B cell (primary cell): ENCODE data around the gene YBEY. TPM values are rescaled to one million over a fixed set of nuclear protein-coding genes. Genes with fewer than 3 reads are reported as not detected.

ENCODE experiments used
- ATAC-seq: fragments of 200-7000 bp; cut with Tn5 transposase; one replicate; pipeline ENCODE4 v1.10.0; 2021; ENCODE audit warnings: low read depth, mild to moderate bottlenecking, moderate number of reproducible peaks, moderate library complexity
- CTCF ChIA-PET: fragments of 350-600 bp; sonication (Branson Sonifier 250); formaldehyde crosslinking; loops from one replicate; lab custom pipeline; 2021; ENCODE audit warnings: antibody characterized with exemption, inconsistent platforms; lab: Charles Lee
- POLR2A ChIA-PET: fragments of 350-600 bp; sonication (Branson Sonifier 250); formaldehyde crosslinking; loops from one replicate; lab custom pipeline; 2021; ENCODE audit warnings: antibody characterized with exemption; lab: Charles Lee
- DNase-seq: peaks from one replicate; pipeline ENCODE4 v3.0.0; 2013
- H2AFZ ChIP-seq: 2 replicates; pipeline ENCODE4 v1.6.1; 2012; ENCODE audit warnings: mild to moderate bottlenecking, low read depth, low read length; ENCODE audit not compliant: insufficient read depth, poor library complexity, severe bottlenecking
- H3K27ac ChIP-seq, 2 donors: 1 replicate in 1 of 2; 2 replicates in 1 of 2; pipeline ENCODE4 v1.5.1; 2012 to 2013; ENCODE audit warnings: low read length in 2 of 2, mild to moderate bottlenecking in 2 of 2, moderate library complexity in 1 of 2
- H3K27me3 ChIP-seq, 4 experiments: fragments of 200-600 bp in 1 of 4; sonication (generic) in 1 of 4; replicated peaks in 1 of 4; 1 replicate in 2 of 4; 2 replicates in 2 of 4; pipeline versions ENCODE4 v1.6.1 to v1.7.0; 2013 to 2016; ENCODE audit warnings: low read length in 3 of 4, mild to moderate bottlenecking in 2 of 4, mixed read lengths in 1 of 4, moderate library complexity in 1 of 4; ENCODE audit not compliant: insufficient read depth in 4 of 4, control insufficient read depth in 3 of 4; ENCODE audit errors: control extremely low read depth in 1 of 4
- H3K36me3 ChIP-seq, 2 experiments: replicated peaks in 1 of 2; 1 replicate in 1 of 2; 2 replicates in 1 of 2; pipeline versions ENCODE4 v1.6.1 to v1.7.1; 2013; ENCODE audit warnings: low read length in 1 of 2; ENCODE audit not compliant: insufficient read depth in 2 of 2, control insufficient read depth in 1 of 2; ENCODE audit errors: control extremely low read depth in 1 of 2, extremely low read depth in 1 of 2
- H3K4me1 ChIP-seq, 2 donors: fragments of 200-600 bp in 1 of 2; sonication (generic) in 1 of 2; 1 replicate in 1 of 2; 2 replicates in 1 of 2; pipeline versions ENCODE4 v1.5.1 to v1.6.1; 2013 to 2017; ENCODE audit warnings: low read length in 2 of 2; ENCODE audit not compliant: control insufficient read depth in 2 of 2, insufficient read depth in 2 of 2
- H3K4me2 ChIP-seq: replicated peaks from 2 replicates; pipeline ENCODE3; 2012; ENCODE audit warnings: mild to moderate bottlenecking, low read depth, low read length; ENCODE audit not compliant: poor library complexity, severe bottlenecking
- H3K4me3 ChIP-seq, 5 experiments: fragments of 200-600 bp in 1 of 5; sonication (generic) in 1 of 5; 1 replicate in 3 of 5; 2 replicates in 2 of 5; pipeline versions ENCODE4 v1.5.1 to v1.7.0; 2011 to 2016; ENCODE audit warnings: low read length in 4 of 5, mild to moderate bottlenecking in 4 of 5, low read depth in 2 of 5, control low read depth in 1 of 5, moderate library complexity in 1 of 5; ENCODE audit not compliant: insufficient read depth in 1 of 5; ENCODE audit errors: control extremely low read depth in 1 of 5, extremely low read depth in 1 of 5
- H3K79me2 ChIP-seq: fragments of 200-600 bp; sonication (generic); one replicate; pipeline ENCODE4 v1.6.0; 2016; ENCODE audit warnings: low read length; ENCODE audit not compliant: control insufficient read depth, insufficient read depth
- H3K9ac ChIP-seq: fragments of 200-600 bp; sonication (generic); 2 replicates; pipeline ENCODE4 v1.6.1; 2017; ENCODE audit warnings: mild to moderate bottlenecking, low read length, moderate library complexity
- H3K9me3 ChIP-seq, 3 donors: one replicate each; pipeline versions ENCODE4 v1.6.1 to v1.7.1; 2013; ENCODE audit warnings: low read length in 2 of 3; ENCODE audit not compliant: control insufficient read depth in 2 of 3, insufficient read depth in 1 of 3; ENCODE audit errors: control extremely low read depth in 1 of 3
- H4K20me1 ChIP-seq: 2 replicates; pipeline ENCODE4 v1.6.0; 2012; ENCODE audit warnings: mild to moderate bottlenecking, low read length; ENCODE audit not compliant: insufficient read depth, control insufficient read depth, poor library complexity, severe bottlenecking
- H3K27ac Mint-ChIP-seq: one replicate; pipeline ENCODE4 v1.8.0; 2021; ENCODE audit warnings: mixed read lengths
- H3K27me3 Mint-ChIP-seq: one replicate; pipeline ENCODE4 v1.8.0; 2021; ENCODE audit warnings: mixed read lengths
- H3K4me1 Mint-ChIP-seq: one replicate; pipeline ENCODE4 v1.8.0; 2021; ENCODE audit warnings: mixed read lengths
- H3K4me3 Mint-ChIP-seq: one replicate; pipeline ENCODE4 v1.8.0; 2021; ENCODE audit warnings: mixed read lengths
- H3K9me3 Mint-ChIP-seq: one replicate; pipeline ENCODE4 v1.8.0; 2022; ENCODE audit warnings: mixed read lengths; ENCODE audit not compliant: insufficient read depth
- CTCF ChIP-seq: fragments of 200-600 bp; IDR thresholded peaks from one replicate; pipeline ENCODE4 v1.8.0; 2022; ENCODE audit warnings: antibody characterized with exemption, mild to moderate bottlenecking
- EZH2 ChIP-seq: IDR thresholded peaks from 2 replicates; pipeline ENCODE4 v1.6.1; 2012; ENCODE audit warnings: borderline replicate concordance, low read depth, mild to moderate bottlenecking, moderate library complexity, low read length; ENCODE audit not compliant: insufficient read depth, poor library complexity, severe bottlenecking
- WGBS: methylation state at CpG from one replicate; pipeline ENCODE4 v1.1.5; 2013; ENCODE audit warnings: missing lambda C conversion rate; ENCODE audit not compliant: insufficient coverage; 5-methylcytosine and 5-hydroxymethylcytosine counted together
- intact Hi-C: fragments of 100-400 bp; cut with micrococcal nuclease; formaldehyde crosslinking; loops from one replicate; pipeline ENCODE4 v1.10.0; 2022
- polyA plus RNA-seq: library from polyadenylated mRNA; depleted of rRNA; stranded (reverse); fragments of >200 nt; gene quantifications from 2 replicates; pipeline ENCODE4 v1.2.3, GENCODE V29; 2012
- total RNA-seq, 2 donors: library from RNA; stranded (reverse); fragments of 120-200 nt in 1 of 2; gene quantifications; 1 replicate in 1 of 2; 2 replicates in 1 of 2; pipeline versions ENCODE4 v1.2.3 to v1.2.4, GENCODE V29; 2013 to 2022

The YBEY gene
- total and polyA plus RNA-seq, 2 donors (not counting 1 experiment from before 2014, with no cell fraction given) = 15.0 to 21.6 TPM

DNA sequence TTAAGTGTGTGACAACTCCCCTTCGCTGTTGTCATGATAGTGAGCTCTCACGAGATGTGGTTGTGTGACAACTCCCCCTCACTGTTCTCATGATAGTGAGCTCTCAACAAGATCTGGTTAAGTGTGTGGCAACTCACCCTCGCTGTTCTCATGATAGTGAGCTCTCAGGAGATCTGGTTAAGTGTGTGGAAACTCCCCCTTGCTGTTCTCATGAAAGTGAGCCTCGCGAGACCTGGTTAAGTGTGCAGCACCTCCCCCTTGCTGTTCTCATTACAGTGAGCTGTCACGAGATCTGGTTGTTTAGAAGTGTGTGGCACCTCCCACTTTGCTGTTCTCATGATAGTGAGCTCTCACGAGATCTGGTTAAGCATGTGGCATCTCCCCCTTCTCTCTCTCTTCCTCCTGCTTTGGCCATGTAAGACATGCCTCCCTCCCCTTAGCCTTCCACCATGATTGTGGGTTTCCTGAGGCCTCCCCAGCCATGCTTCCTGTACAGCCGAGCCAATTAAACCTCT lies 32.5 kb upstream of the YBEY start:
- Mint-ChIP-seq H3K9me3 (no peaks in the 10 kb centered on the region), H3K4me3 (peak overlapping the region; percentile 68), H3K27ac (peak overlapping the region; percentile 90), H3K4me1 (peaks cover 35% of the 10 kb centered on the region), H3K27me3 (no peaks in the 10 kb centered on the region)
- intact Hi-C loops = loop anchor here (2.0 kb wide), 1 partner anchor 25 kb away; the partner anchor contains the start of gene LSS
- H3K27me3 ChIP-seq = no peaks in the 10 kb centered on the region
- peaks cover 17 to 25% of the 10 kb centered on the region in 2 donors for H3K4me1 ChIP-seq
- POLR2A ChIA-PET = interaction anchor here (0.6 kb wide), 1 partner anchor 25 kb away, joined by 5 read pairs; the partner anchor contains the start of gene LSS
- H3K4me2 ChIP-seq = peak overlapping the region; percentile 49
- TF ChIP-seq EZH2 = no peak
- no peak for TF ChIP-seq CTCF
- H3K9ac ChIP-seq = peak overlapping the region; percentile 17
- WGBS = 63% methylated on average over 6 of the region's 8 CpGs
- peak overlapping the region; percentile 62 to 87 for H3K27ac ChIP-seq
- no peaks in the 10 kb centered on the region for H3K9me3 ChIP-seq
- ATAC-seq (peak; percentile 77), DNase-seq (peak; percentile 76)
- peak overlapping the region in 1 of 5 experiments; percentile 26 for H3K4me3 ChIP-seq
- H2AFZ ChIP-seq = peak overlapping the region; percentile 34
- CTCF ChIA-PET = no interaction called here
- peaks cover 1 to 89% of the 10 kb centered on the region in 2 experiments for H3K36me3 ChIP-seq
- no peaks in the 10 kb centered on the region for H4K20me1 ChIP-seq
- peaks cover 15% of the 10 kb centered on the region for H3K79me2 ChIP-seq

DNA sequence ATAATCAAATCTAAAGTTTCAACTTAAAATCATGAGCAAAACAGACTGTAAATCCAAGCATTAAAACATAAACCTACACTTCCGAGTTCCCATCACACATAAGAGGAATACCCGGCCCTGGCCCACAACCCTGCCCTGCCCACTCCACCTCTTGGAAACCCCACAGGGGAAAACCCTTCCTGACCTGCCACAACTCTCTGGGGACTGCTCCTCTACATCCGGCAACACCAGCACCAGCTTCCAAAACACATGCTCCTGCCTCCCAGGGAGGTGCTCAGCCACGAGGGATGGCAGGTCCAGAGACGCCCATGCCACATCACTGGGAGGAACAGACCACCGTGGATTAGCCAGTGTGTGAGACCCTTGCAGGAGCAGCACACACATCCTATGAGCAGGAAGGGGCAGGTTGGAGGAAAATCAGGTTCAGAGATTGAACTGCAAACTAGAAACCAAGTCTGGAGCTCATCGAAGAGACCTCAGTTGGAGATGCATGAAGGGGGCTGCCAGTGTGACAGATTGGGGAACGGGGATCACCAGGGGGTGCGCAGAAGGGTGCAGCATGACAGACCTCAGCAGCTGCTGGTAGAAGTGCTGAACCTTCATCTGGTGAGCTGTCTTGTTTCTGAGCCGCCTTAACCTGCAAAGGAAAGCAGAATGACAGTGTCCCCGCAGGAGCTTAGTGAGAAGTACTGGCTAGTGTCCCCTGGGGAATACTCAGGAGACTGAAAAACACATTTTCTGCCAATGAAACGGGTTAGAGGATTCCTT lies 31.8 kb upstream of the YBEY start:
- Histone ChIP-seq H3K4me1 (peaks cover 17 to 25% of the 10 kb centered on the region in 2 donors), H3K4me2 (peak overlapping the region; percentile 49), H3K4me3 (peak overlapping the region in 1 of 5 experiments; percentile 26), H3K27me3 (no peaks in the 10 kb centered on the region), H2AFZ (peak overlapping the region; percentile 34), H4K20me1 (no peaks in the 10 kb centered on the region), H3K36me3 (peaks cover 1 to 87% of the 10 kb centered on the region in 2 experiments), H3K27ac (peak overlapping the region; percentile 62 to 87), H3K9ac (peak overlapping the region; percentile 17), H3K9me3 (no peaks in the 10 kb centered on the region), H3K79me2 (peaks cover 13% of the 10 kb centered on the region)
- peak overlapping the region; percentile 59 for H3K4me3 Mint-ChIP-seq
- TF ChIP-seq EZH2 = no peak
- no peak for TF ChIP-seq CTCF
- CTCF ChIA-PET = no interaction called here
- H3K27ac Mint-ChIP-seq = peak overlapping the region; percentile 90
- no peaks in the 10 kb centered on the region for H3K9me3 Mint-ChIP-seq
- ATAC-seq = peak; percentile 68
- peaks cover 35% of the 10 kb centered on the region for H3K4me1 Mint-ChIP-seq
- H3K27me3 Mint-ChIP-seq = no peaks in the 10 kb centered on the region
- peak; percentile 38 for DNase-seq
- POLR2A ChIA-PET = interaction anchor here (0.6 kb wide), 1 partner anchor 26 kb away, joined by 5 read pairs; the partner anchor contains the start of gene LSS
- intact Hi-C loops = loop anchor here (2.0 kb wide), 1 partner anchor 26 kb away; the partner anchor contains the start of gene LSS
- WGBS = 58% methylated on average over 10 of the region's 12 CpGs
